ENCODE results near the gene C3orf62.

- TF ChIP-seq, protein P1, sequence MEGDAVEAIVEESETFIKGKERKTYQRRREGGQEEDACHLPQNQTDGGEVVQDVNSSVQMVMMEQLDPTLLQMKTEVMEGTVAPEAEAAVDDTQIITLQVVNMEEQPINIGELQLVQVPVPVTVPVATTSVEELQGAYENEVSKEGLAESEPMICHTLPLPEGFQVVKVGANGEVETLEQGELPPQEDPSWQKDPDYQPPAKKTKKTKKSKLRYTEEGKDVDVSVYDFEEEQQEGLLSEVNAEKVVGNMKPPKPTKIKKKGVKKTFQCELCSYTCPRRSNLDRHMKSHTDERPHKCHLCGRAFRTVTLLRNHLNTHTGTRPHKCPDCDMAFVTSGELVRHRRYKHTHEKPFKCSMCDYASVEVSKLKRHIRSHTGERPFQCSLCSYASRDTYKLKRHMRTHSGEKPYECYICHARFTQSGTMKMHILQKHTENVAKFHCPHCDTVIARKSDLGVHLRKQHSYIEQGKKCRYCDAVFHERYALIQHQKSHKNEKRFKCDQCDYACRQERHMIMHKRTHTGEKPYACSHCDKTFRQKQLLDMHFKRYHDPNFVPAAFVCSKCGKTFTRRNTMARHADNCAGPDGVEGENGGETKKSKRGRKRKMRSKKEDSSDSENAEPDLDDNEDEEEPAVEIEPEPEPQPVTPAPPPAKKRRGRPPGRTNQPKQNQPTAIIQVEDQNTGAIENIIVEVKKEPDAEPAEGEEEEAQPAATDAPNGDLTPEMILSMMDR (IDR thresholded peaks at IDR 0.05) = no peak
- TF ChIP-seq POLR2A (IDR thresholded peaks at IDR 0.05) = no peak
Measured at GRCh38 chr3:49263159-49263889, 13.7 kb downstream of the C3orf62 start.

Data from thyroid gland (tissue), 4 donors.